Hepatocyte (in vitro differentiated cells): ENCODE measurements around the gene ANO4. TPM values are rescaled to one million over a fixed set of nuclear protein-coding genes. Genes with fewer than 3 reads are reported as not detected.

Experiments used
- DNase-seq: peaks from one replicate; pipeline ENCODE4 v3.0.0-alpha.2; 2016; ENCODE audit warnings: low spot score
- H2AFZ ChIP-seq: fragments of 200-600 bp; sonication (generic); 2 replicates; pipeline ENCODE4 v1.6.0; 2016; ENCODE audit warnings: antibody characterized with exemption, mild to moderate bottlenecking
- H3K27ac ChIP-seq: fragments of 200-600 bp; sonication (generic); 2 replicates; pipeline ENCODE4 v1.5.1; 2016; ENCODE audit warnings: mild to moderate bottlenecking
- H3K27me3 ChIP-seq: fragments of 200-600 bp; sonication (generic); 2 replicates; pipeline ENCODE4 v1.6.1; 2016
- H3K36me3 ChIP-seq: fragments of 200-600 bp; sonication (generic); replicated peaks from 2 replicates; pipeline ENCODE4 v1.5.1; 2016; ENCODE audit warnings: low read depth; ENCODE audit not compliant: insufficient read depth
- H3K4me1 ChIP-seq: fragments of 200-600 bp; sonication (generic); 2 replicates; pipeline ENCODE4 v1.5.1; 2016; ENCODE audit warnings: mild to moderate bottlenecking, moderate library complexity; ENCODE audit not compliant: insufficient read depth
- H3K4me2 ChIP-seq: fragments of 200-600 bp; sonication (generic); 2 replicates; pipeline ENCODE4 v1.6.0; 2016
- H3K4me3 ChIP-seq: fragments of 200-600 bp; sonication (generic); 2 replicates; pipeline ENCODE4 v1.5.1; 2016; ENCODE audit warnings: mild to moderate bottlenecking
- H3K79me2 ChIP-seq: fragments of 200-600 bp; sonication (generic); 2 replicates; pipeline ENCODE4 v1.6.0; 2017; ENCODE audit warnings: mild to moderate bottlenecking
- H3K9me2 ChIP-seq: fragments of 200-600 bp; sonication (generic); replicated peaks from 2 replicates; pipeline ENCODE4 v1.6.0; 2017; ENCODE audit warnings: mild to moderate bottlenecking; ENCODE audit not compliant: insufficient read depth
- H3K9me3 ChIP-seq: fragments of 200-600 bp; sonication (generic); 2 replicates; pipeline ENCODE4 v1.5.1; 2016; ENCODE audit warnings: low read depth, mild to moderate bottlenecking
- H4K20me1 ChIP-seq: fragments of 200-600 bp; sonication (generic); 2 replicates; pipeline ENCODE4 v1.6.0; 2016; ENCODE audit warnings: mild to moderate bottlenecking; ENCODE audit not compliant: insufficient read depth, poor library complexity, severe bottlenecking
- CTCF ChIP-seq: fragments of 200-600 bp; sonication (generic); IDR thresholded peaks from 2 replicates; pipeline ENCODE4 v1.5.1; 2016; ENCODE audit warnings: antibody characterized with exemption, mild to moderate bottlenecking; ENCODE audit not compliant: poor library complexity
- EZH2 ChIP-seq: fragments of 200-600 bp; sonication (generic); IDR thresholded peaks from 2 replicates; pipeline ENCODE4 v1.6.1; 2016; ENCODE audit warnings: antibody characterized with exemption, mild to moderate bottlenecking, borderline replicate concordance
- EZH2phosphoT487 ChIP-seq: fragments of 200-600 bp; sonication (generic); IDR thresholded peaks from one replicate; pipeline ENCODE4 v1.6.1; 2018; ENCODE audit warnings: antibody characterized with exemption, mild to moderate bottlenecking, low read depth, moderate library complexity; ENCODE audit not compliant: unreplicated experiment, severe bottlenecking
- WGBS: methylation state at CpG from one replicate; pipeline ENCODE4 v1.1.6; 2016; ENCODE audit warnings: low lambda C conversion rate; ENCODE audit errors: missing lambda C conversion rate; 5-methylcytosine and 5-hydroxymethylcytosine counted together
- polyA plus RNA-seq: library from polyadenylated mRNA; unstranded; fragments of >200 nt; fragmentation: Nextera tagmentation; extraction: Ambion mirVana; gene quantifications from 2 replicates; pipeline ENCODE4 v1.2.1, GENCODE V29; 2016
- total RNA-seq: library from RNA; depleted of rRNA; stranded (reverse); fragments of >200 nt; gene quantifications from 2 replicates; pipeline ENCODE4 v1.2.3, GENCODE V29; 2014

Gene ANO4
- total and polyA plus RNA-seq, 2 experiments from 2014 or later: 1.6 to 2.3 TPM

GRCh38 chr12:100851637-100852036 is 57.1 kb downstream of the ANO4 start:
- Histone ChIP-seq H3K4me3 (no peak overlapping the region), H3K4me1 (no peaks in the 10 kb centered on the region), H3K27ac (no peak overlapping the region), H2AFZ (no peak overlapping the region), H3K9me2 (no peaks in the 10 kb centered on the region), H3K79me2 (no peaks in the 10 kb centered on the region), H3K9me3 (no peaks in the 10 kb centered on the region), H3K36me3 (no peaks in the 10 kb centered on the region), H4K20me1 (no peaks in the 10 kb centered on the region), H3K4me2 (no peak overlapping the region), H3K27me3 (no peaks in the 10 kb centered on the region)
- DNase-seq: no peak
- no peak for TF ChIP-seq CTCF
- WGBS: 51% methylated on average over 3 of the region's 3 CpGs

- no peak overlapping the region for H2AFZ ChIP-seq
- no peak for TF ChIP-seq EZH2phosphoT487
- TF ChIP-seq CTCF: no peak
- no peak for TF ChIP-seq EZH2
- no peaks in the 10 kb centered on the region for H3K79me2 ChIP-seq
- no peaks in the 10 kb centered on the region for H3K36me3 ChIP-seq
- no peaks in the 10 kb centered on the region for H4K20me1 ChIP-seq
- WGBS: 62% methylated on average over 4 of the region's 4 CpGs
- H3K27me3 ChIP-seq: no peaks in the 10 kb centered on the region
- H3K9me2 ChIP-seq: no peaks in the 10 kb centered on the region
- DNase-seq: no peak
- H3K4me3 ChIP-seq: no peak overlapping the region
- H3K4me1 ChIP-seq: no peaks in the 10 kb centered on the region
- H3K27ac ChIP-seq: no peak overlapping the region
- no peaks in the 10 kb centered on the region for H3K9me3 ChIP-seq
- no peak overlapping the region for H3K4me2 ChIP-seq
Observed at GRCh38 chr12:100857418-100857817, 62.8 kb downstream of the ANO4 start.

GRCh38 chr12:100857971-100858370 is 63.4 kb downstream of the ANO4 start:
- Histone ChIP-seq H3K4me1 (no peaks in the 10 kb centered on the region), H3K9me2 (no peaks in the 10 kb centered on the region), H3K79me2 (no peaks in the 10 kb centered on the region), H3K9me3 (no peaks in the 10 kb centered on the region), H2AFZ (no peak overlapping the region), H3K36me3 (no peaks in the 10 kb centered on the region), H3K4me3 (no peak overlapping the region), H4K20me1 (no peaks in the 10 kb centered on the region), H3K27ac (no peak overlapping the region), H3K27me3 (no peaks in the 10 kb centered on the region), H3K4me2 (no peak overlapping the region)
- WGBS: 89% methylated on average over 1 of the region's 1 CpG
- no peak for TF ChIP-seq CTCF
- TF ChIP-seq EZH2: no peak
- no peak for TF ChIP-seq EZH2phosphoT487
- no peak for DNase-seq

- H3K36me3 ChIP-seq: no peaks in the 10 kb centered on the region
- no peaks in the 10 kb centered on the region for H3K4me1 ChIP-seq
- no peak for TF ChIP-seq CTCF
- TF ChIP-seq EZH2: no peak
- no peak for TF ChIP-seq EZH2phosphoT487
- H3K79me2 ChIP-seq: no peaks in the 10 kb centered on the region
- 89% methylated on average over 1 of the region's 1 CpG for WGBS
- H3K9me2 ChIP-seq: no peaks in the 10 kb centered on the region
- H3K4me2 ChIP-seq: no peak overlapping the region
- H4K20me1 ChIP-seq: no peaks in the 10 kb centered on the region
- no peak for DNase-seq
- H3K9me3 ChIP-seq: no peaks in the 10 kb centered on the region
- no peak overlapping the region for H3K27ac ChIP-seq
- no peak overlapping the region for H2AFZ ChIP-seq
- H3K4me3 ChIP-seq: no peak overlapping the region
- no peaks in the 10 kb centered on the region for H3K27me3 ChIP-seq
Observed at GRCh38 chr12:100858656-100859055, 64.1 kb downstream of the ANO4 start.
